SK-N-MC (cell line): ENCODE data around the gene TTLL7.

Experiments used
- FOXP2 ChIP-seq: optimal IDR thresholded peaks from 2 replicates; pipeline ENCODE3; 2011; ENCODE audit warnings: mild to moderate bottlenecking, moderate library complexity; ENCODE audit not compliant: insufficient read depth; ENCODE audit errors: extremely low read length, control extremely low read depth
- POLR2AphosphoS5 ChIP-seq: IDR thresholded peaks from 2 replicates; pipeline ENCODE4 v1.6.1; 2012; ENCODE audit warnings: mild to moderate bottlenecking, low read depth, low read length, borderline replicate concordance

GRCh38 chr1:83919872-83920271, 79.1 kb downstream of the TTLL7 start:
- no peak for TF ChIP-seq FOXP2
- no peak for TF ChIP-seq POLR2AphosphoS5
